Liver (tissue), 9 donors: ENCODE data around the gene CHN2. TPM values are rescaled to one million over a fixed set of nuclear protein-coding genes. Genes with fewer than 3 reads are reported as not detected.

ENCODE experiments used
- DNase-seq: peaks from one replicate; pipeline ENCODE4 v3.0.0-alpha.2; 2017; ENCODE audit warnings: low spot score
- H3K27ac ChIP-seq, 2 donors: one replicate each; pipeline ENCODE4 v1.7.0; 2013; ENCODE audit warnings: inconsistent platforms in 2 of 2, low read length in 2 of 2, control low read depth in 1 of 2, low read depth in 1 of 2, mild to moderate bottlenecking in 1 of 2
- H3K27me3 ChIP-seq, 4 donors: one replicate each; pipeline versions ENCODE4 v1.6.1 to v1.7.0; 2013; ENCODE audit warnings: low read length in 3 of 4, inconsistent platforms in 1 of 4, mild to moderate bottlenecking in 1 of 4, moderate library complexity in 1 of 4; ENCODE audit not compliant: control insufficient read depth in 4 of 4, insufficient read depth in 4 of 4
- H3K36me3 ChIP-seq, 4 donors: one replicate each; pipeline versions ENCODE4 v1.6.1 to v1.7.0; 2013; ENCODE audit warnings: low read length in 3 of 4, mild to moderate bottlenecking in 3 of 4, low read depth in 1 of 4, moderate library complexity in 1 of 4; ENCODE audit not compliant: control insufficient read depth in 4 of 4, insufficient read depth in 3 of 4
- H3K4me1 ChIP-seq, 4 donors: one replicate each; pipeline versions ENCODE4 v1.6.1 to v1.7.0; 2013; ENCODE audit warnings: low read length in 3 of 4, mild to moderate bottlenecking in 3 of 4, moderate library complexity in 1 of 4; ENCODE audit not compliant: control insufficient read depth in 4 of 4, insufficient read depth in 4 of 4
- H3K4me3 ChIP-seq, 3 donors: one replicate each; pipeline versions ENCODE4 v1.6.1 to v1.7.0; 2013; ENCODE audit warnings: low read length in 3 of 3, control low read depth in 1 of 3, low read depth in 1 of 3, mild to moderate bottlenecking in 1 of 3
- H3K9ac ChIP-seq, 2 donors: one replicate each; pipeline ENCODE4 v1.7.0; 2013; ENCODE audit warnings: low read length in 2 of 2, mild to moderate bottlenecking in 2 of 2, moderate library complexity in 2 of 2, control low read depth in 1 of 2, low read depth in 1 of 2
- H3K9me3 ChIP-seq, 4 donors: one replicate each; pipeline versions ENCODE4 v1.6.1 to v1.7.0; 2013; ENCODE audit warnings: low read length in 3 of 4; ENCODE audit not compliant: control insufficient read depth in 4 of 4
- FOXA1 ChIP-seq: IDR thresholded peaks from 2 replicates; pipeline ENCODE4 v1.6.1; 2016; ENCODE audit warnings: antibody characterized with exemption
- FOXA2 ChIP-seq: IDR thresholded peaks from 2 replicates; pipeline ENCODE4 v1.6.1; 2016; ENCODE audit warnings: antibody characterized with exemption
- GABPA ChIP-seq, 2 donors: IDR thresholded peaks in 1 of 2; conservative IDR thresholded peaks in 1 of 2; 2 replicates each; pipeline ENCODE4 v1.6.1; 2016; ENCODE audit warnings: antibody characterized with exemption in 2 of 2, mild to moderate bottlenecking in 1 of 2, moderate library complexity in 1 of 2
- HNF4A ChIP-seq, 2 donors: conservative IDR thresholded peaks; 2 replicates each; pipeline ENCODE4 v1.6.1; 2016; ENCODE audit warnings: antibody characterized with exemption in 2 of 2, mild to moderate bottlenecking in 2 of 2
- JUND ChIP-seq, 2 donors: IDR thresholded peaks; 2 replicates each; pipeline ENCODE4 v1.6.1; 2016; ENCODE audit warnings: antibody characterized with exemption in 2 of 2
- NR2F2 ChIP-seq: IDR thresholded peaks from 2 replicates; pipeline ENCODE4 v1.6.1; 2016; ENCODE audit warnings: antibody characterized with exemption
- RAD21 ChIP-seq, 2 donors: IDR thresholded peaks; 2 replicates each; pipeline ENCODE4 v1.6.1; 2016; ENCODE audit warnings: antibody characterized with exemption in 2 of 2, mild to moderate bottlenecking in 2 of 2
- RXRA ChIP-seq, 2 donors: IDR thresholded peaks; 2 replicates each; pipeline ENCODE4 v1.6.1; 2017 to 2018; ENCODE audit warnings: antibody characterized with exemption in 2 of 2, mild to moderate bottlenecking in 1 of 2
- SP1 ChIP-seq: IDR thresholded peaks from 2 replicates; pipeline ENCODE4 v1.6.1; 2018; ENCODE audit warnings: antibody characterized with exemption, mild to moderate bottlenecking
- TAF1 ChIP-seq: conservative IDR thresholded peaks from 2 replicates; pipeline ENCODE4 v1.6.1; 2016; ENCODE audit warnings: antibody characterized with exemption, mild to moderate bottlenecking
- WGBS: extraction: QIAGEN DNeasy Blood & Tissue Kit; methylation state at CpG from one replicate; pipeline ENCODE4 v1.1.7; 2013; 5-methylcytosine and 5-hydroxymethylcytosine counted together
- polyA plus RNA-seq, 2 donors: library from polyadenylated mRNA; stranded (reverse) in 1 of 2; unstranded in 1 of 2; fragments of 200-250 nt in 1 of 2; fragments of >200 nt in 1 of 2; fragmentation: Nextera tagmentation in 1 of 2; extraction: Ambion mirVana in 1 of 2; gene quantifications; one replicate each; pipeline versions ENCODE4 v1.2.1 to v1.2.3, GENCODE V29; 2013 to 2015
- total RNA-seq, 2 donors: library from RNA; depleted of rRNA; stranded (reverse); fragments of >200 nt; gene quantifications; one replicate each; pipeline ENCODE4 v1.2.3, GENCODE V29; 2014
- TF ChIP-seq, protein P1 (sequence below): IDR thresholded peaks from 2 replicates; pipeline ENCODE4 v1.6.1; 2016; ENCODE audit warnings: antibody characterized with exemption
- TF ChIP-seq, protein P2 (sequence below): IDR thresholded peaks from 2 replicates; pipeline ENCODE4 v1.6.1; 2016; ENCODE audit warnings: antibody characterized with exemption
- TF ChIP-seq, protein P3 (sequence below): fragments of 150-350 bp; IDR thresholded peaks from 2 replicates; pipeline ENCODE4 v1.5.1; 2017; ENCODE audit warnings: improper control_type of control experiment, low read depth, low read length; ENCODE audit not compliant: missing input control
- donor health status: healthy.
- donor health status: healthy.
- donor health status: healthy.
- donor health status: healthy.
- donor health status: healthy.

The CHN2 gene
- total and polyA plus RNA-seq, 4 donors, result 8.3 to 25.4 (median 17.8) TPM

DNA sequence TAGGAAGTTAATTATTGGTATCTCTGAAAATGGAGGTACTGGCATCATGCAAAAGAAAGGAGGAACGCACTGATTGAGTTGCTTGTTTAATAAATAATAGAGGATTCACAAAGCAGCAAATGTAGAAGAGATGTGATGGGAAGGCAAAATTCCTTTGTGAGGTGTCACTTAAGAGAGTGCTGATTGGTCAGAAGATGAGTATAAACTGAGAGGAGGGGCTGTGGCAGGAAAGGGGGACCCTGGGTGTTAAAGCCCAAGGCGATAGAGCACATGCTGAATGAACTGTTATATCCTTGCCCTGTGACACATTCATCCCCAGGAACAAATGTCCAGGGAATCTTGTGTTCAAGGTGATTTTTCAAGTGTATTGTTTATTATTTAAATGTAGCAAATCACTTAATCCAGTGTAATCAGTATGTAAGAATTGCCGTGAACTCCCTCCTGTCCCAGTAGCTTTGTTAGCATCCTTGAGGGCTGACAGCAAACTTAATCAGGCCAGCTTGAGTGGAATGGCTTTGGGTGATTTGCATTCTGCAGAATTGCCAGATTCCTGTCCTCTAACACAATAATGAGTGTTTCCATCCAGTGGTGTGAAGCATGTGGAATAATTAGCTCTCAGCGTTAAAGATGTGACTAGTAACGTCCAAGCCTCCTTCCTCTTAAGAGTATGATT is 111.9 kb downstream of the CHN2 start:
- WGBS, result 85% methylated on average over 5 of the region's 5 CpGs

DNA sequence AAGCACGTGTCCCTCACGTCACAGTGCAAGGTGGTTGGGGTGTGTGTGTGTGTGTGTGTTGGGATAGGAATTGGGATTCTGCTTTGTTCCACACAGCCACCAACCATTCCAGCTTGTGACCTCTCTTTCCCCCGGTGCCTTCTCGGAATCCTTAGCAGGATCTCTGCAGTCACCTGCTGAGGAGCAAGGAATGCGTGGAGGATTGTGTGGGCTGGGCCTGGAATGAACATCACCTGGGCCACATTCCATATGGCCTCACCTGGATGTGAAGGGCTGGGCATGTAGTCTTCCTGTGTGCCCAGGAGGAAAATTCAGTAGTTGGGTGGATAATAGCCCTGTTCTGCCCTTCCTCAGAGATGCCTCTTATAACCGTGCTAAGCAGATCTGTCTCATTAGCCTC is 113.8 kb downstream of the CHN2 start:
- Histone ChIP-seq H3K4me1 (no peaks in the 10 kb centered on the region), H3K36me3 (no peaks in the 10 kb centered on the region), H3K4me3 (no peak overlapping the region), H3K9ac (no peak overlapping the region), H3K27me3 (no peaks in the 10 kb centered on the region), H3K9me3 (no peaks in the 10 kb centered on the region), H3K27ac (no peak overlapping the region)
- WGBS, result 96% methylated on average over 6 of the region's 6 CpGs
- TF ChIP-seq HNF4A (conservative IDR thresholded peaks at IDR 0.05) (no peak), SP1 (no peak), FOXA2 (no peak), RAD21 (IDR thresholded peaks at IDR 0.05) (no peak), JUND (IDR thresholded peaks at IDR 0.05) (no peak), NR2F2 (no peak), RXRA (IDR thresholded peaks at IDR 0.05) (no peak), FOXA1 (no peak), GABPA (IDR thresholded peaks at IDR 0.05 in 1 of 2, conservative IDR thresholded peaks at IDR 0.05 in 1 of 2) (no peak)
- TF ChIP-seq, protein P1, sequence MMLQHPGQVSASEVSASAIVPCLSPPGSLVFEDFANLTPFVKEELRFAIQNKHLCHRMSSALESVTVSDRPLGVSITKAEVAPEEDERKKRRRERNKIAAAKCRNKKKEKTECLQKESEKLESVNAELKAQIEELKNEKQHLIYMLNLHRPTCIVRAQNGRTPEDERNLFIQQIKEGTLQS, result no peak
- TF ChIP-seq, protein P2, sequence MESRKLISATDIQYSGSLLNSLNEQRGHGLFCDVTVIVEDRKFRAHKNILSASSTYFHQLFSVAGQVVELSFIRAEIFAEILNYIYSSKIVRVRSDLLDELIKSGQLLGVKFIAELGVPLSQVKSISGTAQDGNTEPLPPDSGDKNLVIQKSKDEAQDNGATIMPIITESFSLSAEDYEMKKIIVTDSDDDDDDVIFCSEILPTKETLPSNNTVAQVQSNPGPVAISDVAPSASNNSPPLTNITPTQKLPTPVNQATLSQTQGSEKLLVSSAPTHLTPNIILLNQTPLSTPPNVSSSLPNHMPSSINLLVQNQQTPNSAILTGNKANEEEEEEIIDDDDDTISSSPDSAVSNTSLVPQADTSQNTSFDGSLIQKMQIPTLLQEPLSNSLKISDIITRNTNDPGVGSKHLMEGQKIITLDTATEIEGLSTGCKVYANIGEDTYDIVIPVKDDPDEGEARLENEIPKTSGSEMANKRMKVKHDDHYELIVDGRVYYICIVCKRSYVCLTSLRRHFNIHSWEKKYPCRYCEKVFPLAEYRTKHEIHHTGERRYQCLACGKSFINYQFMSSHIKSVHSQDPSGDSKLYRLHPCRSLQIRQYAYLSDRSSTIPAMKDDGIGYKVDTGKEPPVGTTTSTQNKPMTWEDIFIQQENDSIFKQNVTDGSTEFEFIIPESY, result no peak
- TF ChIP-seq, protein P3, sequence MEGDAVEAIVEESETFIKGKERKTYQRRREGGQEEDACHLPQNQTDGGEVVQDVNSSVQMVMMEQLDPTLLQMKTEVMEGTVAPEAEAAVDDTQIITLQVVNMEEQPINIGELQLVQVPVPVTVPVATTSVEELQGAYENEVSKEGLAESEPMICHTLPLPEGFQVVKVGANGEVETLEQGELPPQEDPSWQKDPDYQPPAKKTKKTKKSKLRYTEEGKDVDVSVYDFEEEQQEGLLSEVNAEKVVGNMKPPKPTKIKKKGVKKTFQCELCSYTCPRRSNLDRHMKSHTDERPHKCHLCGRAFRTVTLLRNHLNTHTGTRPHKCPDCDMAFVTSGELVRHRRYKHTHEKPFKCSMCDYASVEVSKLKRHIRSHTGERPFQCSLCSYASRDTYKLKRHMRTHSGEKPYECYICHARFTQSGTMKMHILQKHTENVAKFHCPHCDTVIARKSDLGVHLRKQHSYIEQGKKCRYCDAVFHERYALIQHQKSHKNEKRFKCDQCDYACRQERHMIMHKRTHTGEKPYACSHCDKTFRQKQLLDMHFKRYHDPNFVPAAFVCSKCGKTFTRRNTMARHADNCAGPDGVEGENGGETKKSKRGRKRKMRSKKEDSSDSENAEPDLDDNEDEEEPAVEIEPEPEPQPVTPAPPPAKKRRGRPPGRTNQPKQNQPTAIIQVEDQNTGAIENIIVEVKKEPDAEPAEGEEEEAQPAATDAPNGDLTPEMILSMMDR, result no peak
- DNase-seq, result no peak

More for the DNA sequence above, 111.9 kb downstream of the CHN2 start:
- Histone ChIP-seq H3K9ac (no peak overlapping the region), H3K4me1 (peaks cover 0 to 5% (median 0%) of the 10 kb centered on the region in 4 donors), H3K9me3 (no peaks in the 10 kb centered on the region), H3K27me3 (no peaks in the 10 kb centered on the region), H3K36me3 (no peaks in the 10 kb centered on the region), H3K27ac (no peak overlapping the region), H3K4me3 (no peak overlapping the region)
- no peak for DNase-seq
- TF ChIP-seq RXRA (IDR thresholded peaks at IDR 0.05) (no peak), TAF1 (no peak), NR2F2 (no peak)
